IMR-90 (cell line): ENCODE data around the gene ANKRD13A. TPM values are rescaled to one million over a fixed set of nuclear protein-coding genes. Genes with fewer than 3 reads are reported as not detected.

Experiments
- ATAC-seq: fragments of 200-7000 bp; cut with Tn5 transposase; 2 replicates; pipeline ENCODE4 v1.9.1; 2020; ENCODE audit warnings: low read depth, mild to moderate bottlenecking, moderate library complexity
- BruUV-seq: library from RNA; stranded (reverse); fragments of 400-500 nt; replicated peaks from 2 replicates; lab custom pipeline; 2021; lab: Mats Ljungman, UMichigan
- CTCF ChIA-PET: fragments of 300-600 bp; formaldehyde crosslinking; extraction: SDS; loops from one replicate; lab custom pipeline; 2021; ENCODE audit warnings: antibody characterized with exemption; lab: Yijun Ruan, JAX
- POLR2A ChIA-PET: fragments of 300-600 bp; sonication (Branson Sonifier 250); formaldehyde crosslinking; loops from one replicate; lab custom pipeline; 2022; ENCODE audit warnings: antibody characterized with exemption; ENCODE audit not compliant: unreplicated experiment; lab: Charles Lee
- DNase-seq: peaks from one replicate; pipeline ENCODE4 v3.0.0; 2013
- H2AFZ ChIP-seq: replicated peaks from 2 replicates; pipeline ENCODE3; 2013; ENCODE audit warnings: low read length, mild to moderate bottlenecking; ENCODE audit not compliant: poor library complexity
- H2AK5ac ChIP-seq: 2 replicates; pipeline ENCODE4 v1.6.1; 2013; ENCODE audit warnings: low read depth, low read length, inconsistent platforms
- H2AK9ac ChIP-seq: replicated peaks from 2 replicates; pipeline ENCODE3; 2013; ENCODE audit warnings: mild to moderate bottlenecking, low read depth, low read length, moderate library complexity; ENCODE audit not compliant: poor library complexity
- H2BK120ac ChIP-seq: 2 replicates; pipeline ENCODE4 v1.6.1; 2013; ENCODE audit warnings: low read depth, low read length, inconsistent platforms
- H2BK15ac ChIP-seq: 3 replicates; pipeline ENCODE4 v1.6.1; 2013; ENCODE audit warnings: low read depth, low read length, inconsistent platforms
- H2BK20ac ChIP-seq: 2 replicates; pipeline ENCODE4 v1.6.1; 2013; ENCODE audit warnings: low read depth, mild to moderate bottlenecking, inconsistent platforms, low read length, moderate library complexity
- H2BK5ac ChIP-seq: 2 replicates; pipeline ENCODE4 v1.6.1; 2013; ENCODE audit warnings: mild to moderate bottlenecking, low read depth, low read length, inconsistent platforms; ENCODE audit not compliant: poor library complexity, severe bottlenecking
- H3K14ac ChIP-seq: replicated peaks from 2 replicates; pipeline ENCODE4 v1.6.1; 2013; ENCODE audit warnings: low read depth, low read length, inconsistent platforms
- H3K18ac ChIP-seq: 2 replicates; pipeline ENCODE4 v1.6.1; 2013; ENCODE audit warnings: low read depth, low read length, control low read depth
- H3K23ac ChIP-seq: 2 replicates; pipeline ENCODE4 v1.6.1; 2013; ENCODE audit warnings: low read depth, low read length, inconsistent platforms
- H3K27ac ChIP-seq: 2 replicates; pipeline ENCODE4 v1.5.1; 2013; ENCODE audit warnings: mild to moderate bottlenecking, control low read depth, low read length; ENCODE audit not compliant: insufficient read depth
- H3K27me3 ChIP-seq: 2 replicates; pipeline ENCODE4 v1.6.1; 2013; ENCODE audit warnings: low read length; ENCODE audit not compliant: control insufficient read depth, insufficient read depth
- H3K36me3 ChIP-seq: 2 replicates; pipeline ENCODE4 v1.6.1; 2013; ENCODE audit warnings: low read length, mixed read lengths; ENCODE audit not compliant: control insufficient read depth, insufficient read depth
- H3K4ac ChIP-seq: 2 replicates; pipeline ENCODE4 v1.6.1; 2013; ENCODE audit warnings: low read depth, low read length, inconsistent platforms
- H3K4me1 ChIP-seq: 2 replicates; pipeline ENCODE4 v1.6.1; 2013; ENCODE audit warnings: low read length, mixed read lengths; ENCODE audit not compliant: control insufficient read depth, insufficient read depth
- H3K4me2 ChIP-seq: 2 replicates; pipeline ENCODE4 v1.6.1; 2013; ENCODE audit warnings: low read depth, mild to moderate bottlenecking, control low read depth, low read length, moderate library complexity
- H3K4me3 ChIP-seq: 2 replicates; pipeline ENCODE4 v1.5.1; 2013; ENCODE audit warnings: low read depth, mild to moderate bottlenecking, control low read depth, low read length, moderate library complexity; ENCODE audit not compliant: insufficient read depth
- H3K56ac ChIP-seq: 2 replicates; pipeline ENCODE4 v1.6.1; 2013; ENCODE audit warnings: low read length, inconsistent platforms; ENCODE audit not compliant: insufficient read depth; ENCODE audit errors: extremely low read depth
- H3K79me1 ChIP-seq, 2 experiments: 2 replicates each; pipeline ENCODE4 v1.6.1; 2013; ENCODE audit warnings: low read length in 2 of 2, inconsistent platforms in 1 of 2, low read depth in 1 of 2
- H3K9ac ChIP-seq: 2 replicates; pipeline ENCODE4 v1.6.1; 2013; ENCODE audit warnings: low read depth, low read length, control low read depth
- H3K9me1 ChIP-seq: 2 replicates; pipeline ENCODE4 v1.6.1; 2013; ENCODE audit warnings: low read length, inconsistent platforms; ENCODE audit not compliant: insufficient read depth
- H3K9me3 ChIP-seq: 2 replicates; pipeline ENCODE4 v1.6.1; 2013; ENCODE audit warnings: low read length; ENCODE audit not compliant: control insufficient read depth, insufficient read depth
- H4K20me1 ChIP-seq: 2 replicates; pipeline ENCODE4 v1.6.1; 2013; ENCODE audit warnings: low read length, inconsistent platforms; ENCODE audit not compliant: insufficient read depth
- H4K5ac ChIP-seq: 2 replicates; pipeline ENCODE4 v1.6.1; 2013; ENCODE audit warnings: mild to moderate bottlenecking, low read depth, low read length, control low read depth
- H4K8ac ChIP-seq, 2 experiments: 2 replicates each; pipeline ENCODE4 v1.6.1; 2013; ENCODE audit warnings: low read depth in 2 of 2, low read length in 2 of 2, control low read depth in 1 of 2, inconsistent platforms in 1 of 2
- H4K91ac ChIP-seq: 2 replicates; pipeline ENCODE4 v1.6.1; 2013; ENCODE audit warnings: low read depth, low read length, inconsistent platforms; ENCODE audit not compliant: insufficient read depth
- BHLHE40 ChIP-seq: fragments of 150-350 bp; IDR thresholded peaks from 2 replicates; pipeline ENCODE4 v1.6.1; 2016; ENCODE audit warnings: mild to moderate bottlenecking, low read depth, low read length
- CEBPB ChIP-seq: IDR thresholded peaks from 2 replicates; pipeline ENCODE4 v1.6.1; 2012; ENCODE audit warnings: low read depth, low read length, improper control_type of control experiment
- CHD1 ChIP-seq: IDR thresholded peaks from 2 replicates; pipeline ENCODE4 v1.6.1; 2012; ENCODE audit warnings: low read depth, low read length, improper control_type of control experiment
- FOS ChIP-seq: fragments of 150-350 bp; IDR thresholded peaks from 2 replicates; pipeline ENCODE4 v1.6.1; 2016; ENCODE audit warnings: low read depth, low read length
- MAFK ChIP-seq: IDR thresholded peaks from 2 replicates; pipeline ENCODE4 v1.6.1; 2012; ENCODE audit warnings: low read depth, low read length, improper control_type of control experiment
- MAZ ChIP-seq: IDR thresholded peaks from 2 replicates; pipeline ENCODE4 v1.6.1; 2012; ENCODE audit warnings: low read depth, mild to moderate bottlenecking, low read length, improper control_type of control experiment, moderate library complexity, borderline replicate concordance
- MXI1 ChIP-seq: IDR thresholded peaks from 2 replicates; pipeline ENCODE4 v1.6.1; 2012; ENCODE audit warnings: low read depth, mild to moderate bottlenecking, low read length, moderate library complexity, borderline replicate concordance
- NFE2L2 ChIP-seq: fragments of 150-350 bp; IDR thresholded peaks from 2 replicates; pipeline ENCODE4 v1.6.1; 2016; ENCODE audit warnings: low read depth, mild to moderate bottlenecking, low read length
- POLR2A ChIP-seq: IDR thresholded peaks from 2 replicates; pipeline ENCODE4 v1.6.1; 2012; ENCODE audit warnings: mild to moderate bottlenecking, low read depth, low read length
- RAD21 ChIP-seq: IDR thresholded peaks from 2 replicates; pipeline ENCODE4 v1.6.1; 2012; ENCODE audit warnings: low read length, improper control_type of control experiment
- RCOR1 ChIP-seq: IDR thresholded peaks from 2 replicates; pipeline ENCODE4 v1.6.1; 2012; ENCODE audit warnings: mild to moderate bottlenecking, low read length, improper control_type of control experiment; ENCODE audit not compliant: insufficient replicate concordance
- RFX5 ChIP-seq: IDR thresholded peaks from 2 replicates; pipeline ENCODE4 v1.8.0; 2012; ENCODE audit warnings: low read depth, mild to moderate bottlenecking, low read length, moderate library complexity
- SMC3 ChIP-seq: fragments of 150-350 bp; IDR thresholded peaks from 2 replicates; pipeline ENCODE4 v1.6.1; 2016; ENCODE audit warnings: low read depth, mild to moderate bottlenecking, antibody characterized with exemption, low read length, moderate library complexity
- WGBS, 2 experiments: methylation state at CpG; one replicate each; pipeline versions ENCODE4 v1.1.5 to v1.1.7; 2013; ENCODE audit warnings: missing lambda C conversion rate in 2 of 2; ENCODE audit not compliant: insufficient read length in 1 of 2; ENCODE audit errors: extremely low coverage in 2 of 2; 5-methylcytosine and 5-hydroxymethylcytosine counted together
- dilution Hi-C: fragments of 300-500 bp; cut with HindIII; formaldehyde crosslinking; loops from one replicate; pipeline ENCODE4 v1.14.3; 2018; ENCODE audit warnings: low sequenced_read_pairs; ENCODE audit not compliant: unreplicated experiment
- in situ Hi-C: fragments of 300-500 bp; cut with MboI; formaldehyde crosslinking; loops from 3 replicates; pipeline ENCODE4 v1.14.3; 2019; ENCODE audit warnings: low sequenced_read_pairs, inconsistent platforms, mixed read lengths
- intact Hi-C: fragments of 100-400 bp; cut with micrococcal nuclease; formaldehyde crosslinking; loops from 2 replicates; pipeline ENCODE4 v1.10.0; 2022
- polyA plus RNA-seq, 3 experiments: library from polyadenylated mRNA; depleted of rRNA; stranded (reverse); fragments of >200 nt; gene quantifications; 2 replicates each; pipeline ENCODE4 v1.2.3, GENCODE V29; 2012; ENCODE audit warnings: low replicate concordance in 1 of 3
- total RNA-seq: library from RNA; depleted of rRNA; stranded (reverse); fragments of >200 nt; gene quantifications from 2 replicates; pipeline ENCODE4 v1.2.3, GENCODE V29; 2012
- TF ChIP-seq, protein P1 (sequence below): fragments of 150-350 bp; IDR thresholded peaks from 2 replicates; pipeline ENCODE4 v1.6.1; 2017; ENCODE audit warnings: mild to moderate bottlenecking, antibody characterized with exemption, low read length, low read depth
- TF ChIP-seq, protein P2 (sequence below): fragments of 150-350 bp; IDR thresholded peaks from 2 replicates; pipeline ENCODE4 v1.6.1; 2016; ENCODE audit warnings: low read depth, mild to moderate bottlenecking, low read length, moderate library complexity, borderline replicate concordance
- TF ChIP-seq, protein P3 (sequence below): conservative IDR thresholded peaks from 2 replicates; pipeline ENCODE4 v1.5.1; 2012; ENCODE audit warnings: mild to moderate bottlenecking, low read depth, low read length, improper control_type of control experiment

Gene ANKRD13A
- total and polyA plus RNA-seq, 2 of the 4 experiments (the other 2 are of a cell fraction): 299 to 449 TPM

DNA sequence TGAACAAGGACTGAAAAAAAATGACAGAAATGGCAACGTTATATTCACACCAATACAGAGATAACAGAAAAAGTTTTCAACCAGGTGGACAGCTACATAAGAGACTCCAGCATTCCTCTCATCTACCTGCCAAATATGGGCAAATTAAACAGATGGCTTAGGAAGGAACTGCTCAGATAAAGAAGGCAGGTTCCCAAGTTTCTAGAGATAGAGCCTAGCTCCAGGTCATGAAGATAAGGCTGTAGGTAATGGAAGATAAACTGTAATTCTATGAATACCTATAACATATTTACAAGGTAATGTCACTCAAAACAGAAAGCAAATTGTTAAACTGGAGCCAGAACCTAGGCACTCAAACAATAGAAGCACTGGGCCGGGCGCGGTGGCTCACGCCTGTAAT lies 45.6 kb upstream of the ANKRD13A start:
- Histone ChIP-seq H3K23ac (peak overlapping the region; percentile 17; the same call in 1 of the 2 replicates), H2BK20ac (peak overlapping the region; percentile 76), H3K4me2 (no peak overlapping the region), H2AK9ac (no peak overlapping the region), H2AFZ (no peak overlapping the region), H2BK120ac (peak overlapping the region; percentile 87), H3K27me3 (no peaks in the 10 kb centered on the region), H3K14ac (no peak overlapping the region), H2BK15ac (peak overlapping the region; percentile 98; the same call in 1 of the 3 replicates), H3K4me1 (peaks cover 28% of the 10 kb centered on the region), H3K9ac (no peak overlapping the region), H3K27ac (no peak overlapping the region), H4K8ac (peak overlapping the region; percentile 69 to 74), H3K9me1 (peaks cover 21% of the 10 kb centered on the region), H3K56ac (no peak overlapping the region), H3K36me3 (peaks cover 14% of the 10 kb centered on the region), H4K20me1 (peaks cover 8% of the 10 kb centered on the region; the same call in 1 of the 2 replicates), H4K91ac (peak overlapping the region; percentile 17; the same call in 1 of the 2 replicates), H4K5ac (no peak overlapping the region), H3K4ac (peak overlapping the region; percentile 81), H3K9me3 (no peaks in the 10 kb centered on the region), H3K18ac (peak overlapping the region; percentile 19; the same call in 1 of the 2 replicates), H2BK5ac (peak overlapping the region; percentile 98), H2AK5ac (peak overlapping the region; percentile 98; the same call in 1 of the 2 replicates), H3K79me1 (peaks cover 9 to 31% of the 10 kb centered on the region in 2 experiments), H3K4me3 (no peak overlapping the region)
- intact Hi-C loops (no loop called here), dilution Hi-C loops (no loop called here), in situ Hi-C loops (no loop called here)
- BruUV-seq: no TSS peak
- ChIA-PET POLR2A (no interaction called here), CTCF (no interaction called here)
- 96% methylated on average over 4 of the region's 5 CpGs; no CpG with 5 or more reads in 1 of the 2 experiments for WGBS, 2 experiments
- DNase-seq (no peak), ATAC-seq (no peak)
- TF ChIP-seq, protein P1, sequence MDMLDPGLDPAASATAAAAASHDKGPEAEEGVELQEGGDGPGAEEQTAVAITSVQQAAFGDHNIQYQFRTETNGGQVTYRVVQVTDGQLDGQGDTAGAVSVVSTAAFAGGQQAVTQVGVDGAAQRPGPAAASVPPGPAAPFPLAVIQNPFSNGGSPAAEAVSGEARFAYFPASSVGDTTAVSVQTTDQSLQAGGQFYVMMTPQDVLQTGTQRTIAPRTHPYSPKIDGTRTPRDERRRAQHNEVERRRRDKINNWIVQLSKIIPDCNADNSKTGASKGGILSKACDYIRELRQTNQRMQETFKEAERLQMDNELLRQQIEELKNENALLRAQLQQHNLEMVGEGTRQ: no peak
- TF ChIP-seq RCOR1 (no peak), FOS (no peak), POLR2A (no peak), CHD1 (no peak), NFE2L2 (no peak), RFX5 (no peak), RAD21 (no peak), MAFK (no peak), MAZ (no peak), CEBPB (no peak), BHLHE40 (no peak), SMC3 (no peak), MXI1 (no peak)
- TF ChIP-seq, protein P2, sequence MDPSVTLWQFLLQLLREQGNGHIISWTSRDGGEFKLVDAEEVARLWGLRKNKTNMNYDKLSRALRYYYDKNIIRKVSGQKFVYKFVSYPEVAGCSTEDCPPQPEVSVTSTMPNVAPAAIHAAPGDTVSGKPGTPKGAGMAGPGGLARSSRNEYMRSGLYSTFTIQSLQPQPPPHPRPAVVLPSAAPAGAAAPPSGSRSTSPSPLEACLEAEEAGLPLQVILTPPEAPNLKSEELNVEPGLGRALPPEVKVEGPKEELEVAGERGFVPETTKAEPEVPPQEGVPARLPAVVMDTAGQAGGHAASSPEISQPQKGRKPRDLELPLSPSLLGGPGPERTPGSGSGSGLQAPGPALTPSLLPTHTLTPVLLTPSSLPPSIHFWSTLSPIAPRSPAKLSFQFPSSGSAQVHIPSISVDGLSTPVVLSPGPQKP: no peak
- TF ChIP-seq, protein P3, sequence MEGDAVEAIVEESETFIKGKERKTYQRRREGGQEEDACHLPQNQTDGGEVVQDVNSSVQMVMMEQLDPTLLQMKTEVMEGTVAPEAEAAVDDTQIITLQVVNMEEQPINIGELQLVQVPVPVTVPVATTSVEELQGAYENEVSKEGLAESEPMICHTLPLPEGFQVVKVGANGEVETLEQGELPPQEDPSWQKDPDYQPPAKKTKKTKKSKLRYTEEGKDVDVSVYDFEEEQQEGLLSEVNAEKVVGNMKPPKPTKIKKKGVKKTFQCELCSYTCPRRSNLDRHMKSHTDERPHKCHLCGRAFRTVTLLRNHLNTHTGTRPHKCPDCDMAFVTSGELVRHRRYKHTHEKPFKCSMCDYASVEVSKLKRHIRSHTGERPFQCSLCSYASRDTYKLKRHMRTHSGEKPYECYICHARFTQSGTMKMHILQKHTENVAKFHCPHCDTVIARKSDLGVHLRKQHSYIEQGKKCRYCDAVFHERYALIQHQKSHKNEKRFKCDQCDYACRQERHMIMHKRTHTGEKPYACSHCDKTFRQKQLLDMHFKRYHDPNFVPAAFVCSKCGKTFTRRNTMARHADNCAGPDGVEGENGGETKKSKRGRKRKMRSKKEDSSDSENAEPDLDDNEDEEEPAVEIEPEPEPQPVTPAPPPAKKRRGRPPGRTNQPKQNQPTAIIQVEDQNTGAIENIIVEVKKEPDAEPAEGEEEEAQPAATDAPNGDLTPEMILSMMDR: no peak
